Transverse colon (tissue), 4 donors: ENCODE results near the gene SLCO1B1.

Experiments
- EP300 ChIP-seq: sonication (generic); formaldehyde crosslinking; IDR thresholded peaks from one replicate; pipeline ENCODE4 v1.6.1; 2017; ENCODE audit warnings: antibody characterized with exemption, low read depth
- POLR2A ChIP-seq: fragments of 450-650 bp; IDR thresholded peaks from one replicate; pipeline ENCODE4 v1.6.1; 2016; ENCODE audit warnings: antibody characterized with exemption, mild to moderate bottlenecking, moderate library complexity
- POLR2AphosphoS5 ChIP-seq, 3 donors: sonication (generic); formaldehyde crosslinking; IDR thresholded peaks; one replicate each; pipeline ENCODE4 v1.6.1; 2016; ENCODE audit warnings: antibody characterized with exemption in 3 of 3
- TF ChIP-seq, protein P1 (sequence below), 5 experiments: fragments of 200-600 bp in 3 of 5; fragments of 450-650 bp in 2 of 5; sonication (generic) in 3 of 5; IDR thresholded peaks; 1 replicate in 2 of 5; 2 replicates in 3 of 5; pipeline ENCODE4 v1.5.1; 2016 to 2017; ENCODE audit warnings: antibody characterized with exemption in 5 of 5, inconsistent platforms in 3 of 5, mild to moderate bottlenecking in 2 of 5, moderate library complexity in 1 of 5

DNA sequence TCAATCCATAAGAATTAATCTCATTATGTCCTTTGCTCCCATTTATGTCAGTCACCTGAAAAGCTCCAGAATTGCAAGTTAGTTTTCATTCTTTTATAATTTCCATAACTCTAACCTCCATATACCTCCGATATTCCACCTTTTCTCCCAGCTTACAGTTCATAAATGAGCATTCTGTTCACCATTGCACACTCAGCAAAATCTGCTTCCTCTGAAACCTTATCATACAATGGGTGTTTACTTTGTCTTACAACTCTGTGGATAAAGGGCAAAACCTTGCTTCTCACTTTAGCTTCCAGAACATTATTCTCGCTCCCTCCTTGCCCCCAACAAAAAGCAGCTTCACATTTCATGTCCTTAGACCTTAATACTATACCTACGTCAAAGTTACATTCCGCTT is 19.3 kb upstream of the SLCO1B1 start:
- no peak for TF ChIP-seq POLR2AphosphoS5 (IDR thresholded peaks at IDR 0.05)
- TF ChIP-seq, protein P1, sequence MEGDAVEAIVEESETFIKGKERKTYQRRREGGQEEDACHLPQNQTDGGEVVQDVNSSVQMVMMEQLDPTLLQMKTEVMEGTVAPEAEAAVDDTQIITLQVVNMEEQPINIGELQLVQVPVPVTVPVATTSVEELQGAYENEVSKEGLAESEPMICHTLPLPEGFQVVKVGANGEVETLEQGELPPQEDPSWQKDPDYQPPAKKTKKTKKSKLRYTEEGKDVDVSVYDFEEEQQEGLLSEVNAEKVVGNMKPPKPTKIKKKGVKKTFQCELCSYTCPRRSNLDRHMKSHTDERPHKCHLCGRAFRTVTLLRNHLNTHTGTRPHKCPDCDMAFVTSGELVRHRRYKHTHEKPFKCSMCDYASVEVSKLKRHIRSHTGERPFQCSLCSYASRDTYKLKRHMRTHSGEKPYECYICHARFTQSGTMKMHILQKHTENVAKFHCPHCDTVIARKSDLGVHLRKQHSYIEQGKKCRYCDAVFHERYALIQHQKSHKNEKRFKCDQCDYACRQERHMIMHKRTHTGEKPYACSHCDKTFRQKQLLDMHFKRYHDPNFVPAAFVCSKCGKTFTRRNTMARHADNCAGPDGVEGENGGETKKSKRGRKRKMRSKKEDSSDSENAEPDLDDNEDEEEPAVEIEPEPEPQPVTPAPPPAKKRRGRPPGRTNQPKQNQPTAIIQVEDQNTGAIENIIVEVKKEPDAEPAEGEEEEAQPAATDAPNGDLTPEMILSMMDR (IDR thresholded peaks at IDR 0.05) = no peak
- TF ChIP-seq EP300 = no peak
- no peak for TF ChIP-seq POLR2A
